ENCODE results near the gene RAPGEF2. TPM values are rescaled to one million over a fixed set of nuclear protein-coding genes. Genes with fewer than 3 reads are reported as not detected.

Gene RAPGEF2
- total RNA-seq, 2 donors from 2014 or later, result 22.8 to 40.0 TPM

GRCh38 chr4:159366966-159367780, 264.3 kb downstream of the RAPGEF2 start:
- no peaks in the 10 kb centered on the region for H3K27me3 ChIP-seq
- no peaks in the 10 kb centered on the region for H3K9me3 ChIP-seq
- H3K36me3 ChIP-seq, result no peaks in the 10 kb centered on the region
- intact Hi-C loops (cut with DNase I), result no loop called here
- H3K27ac ChIP-seq, result no peak overlapping the region
- H3K4me3 ChIP-seq, result no peak overlapping the region
- no peaks in the 10 kb centered on the region for H3K4me1 ChIP-seq
- DNase-seq, result no peak
- no peak for TF ChIP-seq CTCF (IDR thresholded peaks at IDR 0.05)
- no peak overlapping the region for H3K9ac ChIP-seq (ENCODE audit: low read depth in 2 of 2, low read length in 2 of 2)

GRCh38 chr4:159367781-159368080, 264.9 kb downstream of the RAPGEF2 start:
- Histone ChIP-seq H3K9ac (ENCODE audit: low read depth in 2 of 2, low read length in 2 of 2) (no peak overlapping the region), H3K4me1 (no peaks in the 10 kb centered on the region), H3K27me3 (no peaks in the 10 kb centered on the region), H3K4me3 (no peak overlapping the region), H3K9me3 (no peaks in the 10 kb centered on the region), H3K27ac (no peak overlapping the region), H3K36me3 (no peaks in the 10 kb centered on the region)
- no peak for DNase-seq
- no peak for TF ChIP-seq CTCF (IDR thresholded peaks at IDR 0.05)
- intact Hi-C loops (cut with DNase I), result no loop called here

GRCh38 chr4:159368320-159368719, 265.4 kb downstream of the RAPGEF2 start:
- no peak overlapping the region for H3K9ac ChIP-seq (ENCODE audit: low read depth in 2 of 2, low read length in 2 of 2)
- H3K27ac ChIP-seq, result no peak overlapping the region
- no peak for DNase-seq
- H3K4me1 ChIP-seq, result no peaks in the 10 kb centered on the region
- no peak overlapping the region for H3K4me3 ChIP-seq
- no peaks in the 10 kb centered on the region for H3K36me3 ChIP-seq
- no peaks in the 10 kb centered on the region for H3K9me3 ChIP-seq
- H3K27me3 ChIP-seq, result no peaks in the 10 kb centered on the region
- TF ChIP-seq CTCF (IDR thresholded peaks at IDR 0.05), result no peak
- intact Hi-C loops (cut with DNase I), result no loop called here

- Histone ChIP-seq H3K27me3 (no peaks in the 10 kb centered on the region), H3K4me1 (no peaks in the 10 kb centered on the region), H3K4me3 (no peak overlapping the region), H3K36me3 (no peaks in the 10 kb centered on the region), H3K9ac (ENCODE audit: low read depth in 2 of 2, low read length in 2 of 2) (no peak overlapping the region), H3K27ac (no peak overlapping the region), H3K9me3 (no peaks in the 10 kb centered on the region)
- intact Hi-C loops (cut with DNase I), result no loop called here
- no peak for TF ChIP-seq CTCF (IDR thresholded peaks at IDR 0.05)
- no peak for DNase-seq
Measured at GRCh38 chr4:159369256-159369655, 266.4 kb downstream of the RAPGEF2 start.

GRCh38 chr4:159370286-159370685, 267.4 kb downstream of the RAPGEF2 start:
- no peak for DNase-seq
- Histone ChIP-seq H3K36me3 (no peaks in the 10 kb centered on the region), H3K27me3 (no peaks in the 10 kb centered on the region), H3K9me3 (no peaks in the 10 kb centered on the region), H3K27ac (no peak overlapping the region), H3K4me1 (no peaks in the 10 kb centered on the region), H3K4me3 (no peak overlapping the region), H3K9ac (ENCODE audit: low read depth in 2 of 2, low read length in 2 of 2) (no peak overlapping the region)
- intact Hi-C loops (cut with DNase I), result no loop called here
- no peak for TF ChIP-seq CTCF (IDR thresholded peaks at IDR 0.05)

Data from colonic mucosa (tissue), 4 donors.